WI38 (cell line): ENCODE results near the gene DZIP1L.

Experiments
- H3K4me3 ChIP-seq: 2 replicates; pipeline ENCODE4 v1.5.1; 2011; ENCODE audit warnings: low read depth, mild to moderate bottlenecking, control low read depth, low read length
- CTCF ChIP-seq: IDR thresholded peaks from 2 replicates; pipeline ENCODE4 v1.5.1; 2012; ENCODE audit warnings: low read depth, mild to moderate bottlenecking, control low read depth, low read length

The DZIP1L gene

GRCh38 chr3:138016065-138016464 is 99.3 kb downstream of the DZIP1L start:
- no peak overlapping the region for H3K4me3 ChIP-seq
- TF ChIP-seq CTCF = no peak

- TF ChIP-seq CTCF = no peak
- no peak overlapping the region for H3K4me3 ChIP-seq
Measured at GRCh38 chr3:138012526-138012925, 102.9 kb downstream of the DZIP1L start.
